GM12891 (cell line): Measurements from ENCODE around the gene CD209.

Source experiments
- DNase-seq: peaks from one replicate; pipeline ENCODE4 v3.0.0; 2011; ENCODE audit warnings: low spot score; ENCODE audit not compliant: insufficient read length
- FAIRE-seq: peaks from 2 replicates; lab custom pipeline; 2011; peaks lifted over from hg19 to GRCh38; lab: Jason Lieb, UNC
- PAX5 ChIP-seq: IDR thresholded peaks from 2 replicates; pipeline ENCODE4 v1.6.1; 2011; ENCODE audit warnings: low read length, moderate library complexity, mild to moderate bottlenecking; ENCODE audit not compliant: insufficient read depth, severe bottlenecking
- POLR2A ChIP-seq: IDR thresholded peaks from 2 replicates; pipeline ENCODE4 v1.6.1; 2011; ENCODE audit warnings: low read depth, low read length, control low read depth
- POLR2AphosphoS5 ChIP-seq: IDR thresholded peaks from 2 replicates; pipeline ENCODE4 v1.6.1; 2011; ENCODE audit warnings: low read depth, low read length, control low read depth
- POU2F2 ChIP-seq: IDR thresholded peaks from 2 replicates; pipeline ENCODE4 v1.6.1; 2011; ENCODE audit warnings: low read depth, mild to moderate bottlenecking, control low read depth, low read length, moderate library complexity
- SPI1 ChIP-seq: IDR thresholded peaks from 2 replicates; pipeline ENCODE4 v1.6.1; 2011; ENCODE audit warnings: low read depth, low read length, control low read depth
- TAF1 ChIP-seq: IDR thresholded peaks from 2 replicates; pipeline ENCODE4 v1.6.1; 2011; ENCODE audit warnings: low read depth, low read length, control low read depth

Gene CD209

GRCh38 chr19:7699417-7700401 lies 47.6 kb downstream of the CD209 start:
- TF ChIP-seq SPI1 (no peak), PAX5 (no peak), POLR2A (no peak), TAF1 (peak; percentile 28; the same call in 1 of the 2 replicates), POU2F2 (no peak), POLR2AphosphoS5 (no peak; the same call in 1 of the 2 replicates)
- no peak for DNase-seq
- FAIRE-seq, result peak; percentile 97

GRCh38 chr19:7699003-7699402 lies 48.3 kb downstream of the CD209 start:
- TF ChIP-seq POLR2AphosphoS5 (no peak), POLR2A (0 out of 2 replicates have a peak, but pooled peaks have one; percentile 30), SPI1 (no peak)
- DNase-seq, result no peak
- FAIRE-seq, result no peak

- TF ChIP-seq POLR2A, result no peak
- no peak for TF ChIP-seq POLR2AphosphoS5
- TF ChIP-seq TAF1, result no peak
- no peak for TF ChIP-seq SPI1
- TF ChIP-seq POU2F2, result no peak
- TF ChIP-seq PAX5, result no peak
- DNase-seq (no peak), FAIRE-seq (peak; percentile 81)
These were observed 48.8 kb downstream of the CD209 start for GRCh38 chr19:7698583-7698982.

- DNase-seq, result no peak
- TF ChIP-seq POLR2A (no peak), POU2F2 (no peak), SPI1 (no peak), TAF1 (no peak), POLR2AphosphoS5 (no peak), PAX5 (no peak)
- FAIRE-seq, result peak; percentile 82
These were observed 49.5 kb downstream of the CD209 start for GRCh38 chr19:7697721-7698287.

GRCh38 chr19:7694499-7694898 lies 52.8 kb downstream of the CD209 start:
- DNase-seq (no peak), FAIRE-seq (no peak)
- TF ChIP-seq POLR2AphosphoS5, result no peak
- no peak for TF ChIP-seq POU2F2
- no peak for TF ChIP-seq POLR2A
- no peak for TF ChIP-seq PAX5
- TF ChIP-seq SPI1, result no peak
- TF ChIP-seq TAF1, result no peak

- no peak for DNase-seq
- peak; percentile 89 for FAIRE-seq
- TF ChIP-seq PAX5 (no peak), POU2F2 (no peak), POLR2A (no peak), TAF1 (no peak), POLR2AphosphoS5 (peak; percentile 63; the same call in 1 of the 2 replicates), SPI1 (no peak)
These were observed 54.8 kb downstream of the CD209 start for GRCh38 chr19:7692417-7693088.

- TF ChIP-seq PAX5 (no peak), POU2F2 (no peak), TAF1 (no peak), POLR2A (no peak), SPI1 (no peak), POLR2AphosphoS5 (no peak)
- FAIRE-seq (no peak), DNase-seq (no peak)
These were observed 55.8 kb downstream of the CD209 start for GRCh38 chr19:7691497-7691896.

GRCh38 chr19:7690779-7691258 lies 56.5 kb downstream of the CD209 start:
- DNase-seq (no peak), FAIRE-seq (peak; percentile 84)
- TF ChIP-seq POLR2A (no peak), POLR2AphosphoS5 (no peak), PAX5 (no peak), POU2F2 (no peak), SPI1 (no peak), TAF1 (no peak)
